Measurements from ENCODE around the gene TSPAN7.

- TF ChIP-seq CTCF (conservative IDR thresholded peaks at IDR 0.05; ENCODE audit: low read depth, low read length) (no peak), EZH2 (IDR thresholded peaks at IDR 0.05; ENCODE audit: low read length, unreplicated experiment) (no peak)
Observed at GRCh38 chrX:38515291-38515690, 46.1 kb upstream of the TSPAN7 start.
